K562 (cell line): Measurements from ENCODE around the gene ZNF181. TPM values are rescaled to one million over a fixed set of nuclear protein-coding genes. Genes with fewer than 3 reads are reported as not detected.

Source experiments
- ATAC-seq: fragments of 200-7000 bp; cut with Tn5 transposase; 3 replicates; pipeline ENCODE4 v1.9.1; 2020; ENCODE audit warnings: moderate library complexity
- BruUV-seq: library from RNA; stranded (reverse); fragments of 400-500 nt; replicated peaks from 2 replicates; lab custom pipeline; 2021; lab: Mats Ljungman, UMichigan
- CTCF ChIA-PET: fragments of 300-600 bp; formaldehyde crosslinking; extraction: SDS; loops from one replicate; lab custom pipeline; 2021; ENCODE audit warnings: low intra/inter-chr PET ratio; lab: Yijun Ruan, JAX
- POLR2A ChIA-PET: fragments of 300-600, 350-650 bp; sonication (Branson Sonifier 250); formaldehyde crosslinking; extraction: SDS; loops from one replicate; lab custom pipeline; 2021; ENCODE audit warnings: antibody characterized with exemption, inconsistent platforms; lab: Yijun Ruan, JAX
- DNase-seq, 4 experiments: peaks; one replicate each; pipeline versions ENCODE4 v3.0.0 to v3.0.0-alpha.2; 2011 to 2018; ENCODE audit warnings: low spot score in 3 of 4, mixed read lengths in 3 of 4; ENCODE audit errors: extremely low read depth in 1 of 4
- FAIRE-seq: peaks from 2 replicates; lab custom pipeline; 2011; peaks lifted over from hg19 to GRCh38; lab: Jason Lieb, UNC
- H2AFZ ChIP-seq: 2 replicates; pipeline ENCODE4 v1.6.0; 2011; ENCODE audit warnings: low read depth, low read length, control low read depth, inconsistent platforms
- H3K27ac ChIP-seq: fragments of 200-600 bp; 3 replicates; pipeline ENCODE4 v1.8.0; 2011; ENCODE audit warnings: low read depth, mild to moderate bottlenecking, control low read depth, inconsistent platforms, low read length, moderate library complexity, mixed read lengths; ENCODE audit errors: extremely low read depth
- H3K27me3 ChIP-seq, 2 experiments: fragments of 300-600 bp in 1 of 2; 2 replicates in 1 of 2; 3 replicates in 1 of 2; pipeline versions ENCODE4 v1.6.0 to v1.8.0; 2011; ENCODE audit warnings: inconsistent platforms in 2 of 2, low read length in 2 of 2, mild to moderate bottlenecking in 1 of 2, mixed read lengths in 1 of 2, moderate library complexity in 1 of 2; ENCODE audit not compliant: control insufficient read depth in 2 of 2, insufficient read depth in 2 of 2
- H3K36me3 ChIP-seq: fragments of 300-600 bp; 3 replicates; pipeline ENCODE4 v1.8.0; 2011; ENCODE audit warnings: mild to moderate bottlenecking, low read length, inconsistent platforms; ENCODE audit not compliant: control insufficient read depth, insufficient read depth
- H3K4me1 ChIP-seq, 2 experiments: fragments of 200-600 bp in 1 of 2; replicated peaks in 1 of 2; 2 replicates in 1 of 2; 3 replicates in 1 of 2; pipeline versions ENCODE4 v1.5.1 to v1.8.0; 2011; ENCODE audit warnings: inconsistent platforms in 2 of 2, low read length in 2 of 2, mild to moderate bottlenecking in 1 of 2, mixed read lengths in 1 of 2, moderate library complexity in 1 of 2; ENCODE audit not compliant: control insufficient read depth in 2 of 2, insufficient read depth in 2 of 2
- H3K4me2 ChIP-seq: 2 replicates; pipeline ENCODE4 v1.6.1; 2011; ENCODE audit warnings: low read length, control low read depth, inconsistent platforms, mixed read lengths; ENCODE audit not compliant: insufficient read depth
- H3K4me3 ChIP-seq: fragments of 200-600 bp; sonication (generic), shearing (Covaris generic); 2 replicates; pipeline ENCODE4 v1.5.1; 2016; ENCODE audit warnings: control low read depth, inconsistent platforms
- H3K79me2 ChIP-seq: fragments of 200-600 bp; 3 replicates; pipeline ENCODE4 v1.8.0; 2011; ENCODE audit warnings: low read length, inconsistent platforms; ENCODE audit not compliant: control insufficient read depth, insufficient read depth
- H3K9ac ChIP-seq, 2 experiments: 2 replicates each; pipeline versions ENCODE4 v1.6.0 to v1.6.1; 2011; ENCODE audit warnings: low read depth in 2 of 2, low read length in 2 of 2, control low read depth in 1 of 2, inconsistent platforms in 1 of 2, mild to moderate bottlenecking in 1 of 2, mixed read lengths in 1 of 2; ENCODE audit not compliant: insufficient read depth in 1 of 2
- H3K9me1 ChIP-seq: one replicate; pipeline ENCODE4 v1.6.0; 2011; ENCODE audit warnings: inconsistent platforms, mild to moderate bottlenecking, low read length, moderate library complexity; ENCODE audit not compliant: control insufficient read depth, insufficient read depth
- H3K9me3 ChIP-seq: replicated peaks from 2 replicates; pipeline ENCODE4 v1.5.1; 2011; ENCODE audit warnings: low read depth, low read length, inconsistent platforms; ENCODE audit not compliant: control insufficient read depth, insufficient read depth
- H4K20me1 ChIP-seq: replicated peaks from 2 replicates; pipeline ENCODE4 v1.6.1; 2011; ENCODE audit warnings: low read length, inconsistent platforms, mixed read lengths; ENCODE audit not compliant: control insufficient read depth, insufficient read depth
- CBFA2T3 ChIP-seq: fragments of 450-650 bp; IDR thresholded peaks from 2 replicates; pipeline ENCODE4 v1.6.1; 2017
- DNMT1 ChIP-seq: fragments of 450-650 bp; IDR thresholded peaks from 2 replicates; pipeline ENCODE4 v1.6.1; 2016; ENCODE audit warnings: antibody characterized with exemption, mild to moderate bottlenecking
- E2F3 ChIP-seq: fragments of 250-450 bp; sonication (Bioruptor Pico); IDR thresholded peaks from 2 replicates; pipeline ENCODE4 v1.4.0; 2020; ENCODE audit warnings: mild to moderate bottlenecking
- ESRRB ChIP-seq: fragments of 250-450 bp; sonication (Bioruptor Pico); IDR thresholded peaks from 2 replicates; pipeline ENCODE4 v1.5.0; 2020; ENCODE audit warnings: mild to moderate bottlenecking, moderate library complexity, borderline replicate concordance
- HNRNPUL1 ChIP-seq: fragments of 200-400 bp; formaldehyde crosslinking; IDR thresholded peaks from 2 replicates; pipeline ENCODE4 v1.6.1; 2017; ENCODE audit warnings: low read length
- HOXB6 ChIP-seq: fragments of 250-450 bp; sonication (Bioruptor Pico); IDR thresholded peaks from 2 replicates; pipeline ENCODE4 v1.5.1; 2022; ENCODE audit warnings: mild to moderate bottlenecking, borderline replicate concordance
- JUND ChIP-seq, 2 experiments: IDR thresholded peaks; 2 replicates in 1 of 2; 3 replicates in 1 of 2; pipeline ENCODE4 v1.6.1; 2011; ENCODE audit warnings: borderline replicate concordance in 2 of 2, low read depth in 2 of 2, low read length in 2 of 2, improper control_type of control experiment in 1 of 2, missing biosample characterization in 1 of 2, missing genetic modification characterization in 1 of 2, missing genetic modification reagents in 1 of 2
- NFIC ChIP-seq: fragments of 450-650 bp; IDR thresholded peaks from 2 replicates; pipeline ENCODE4 v1.6.1; 2017; ENCODE audit warnings: mild to moderate bottlenecking, inconsistent platforms
- SRSF3 ChIP-seq: fragments of 200-400 bp; formaldehyde crosslinking; IDR thresholded peaks from 2 replicates; pipeline ENCODE4 v1.6.1; 2016; ENCODE audit warnings: mild to moderate bottlenecking, low read length, moderate library complexity; ENCODE audit not compliant: insufficient read depth
- ZNF133 ChIP-seq: fragments of 250-450 bp; sonication (Bioruptor Pico); IDR thresholded peaks from 2 replicates; pipeline ENCODE4 v1.4.0; 2020; ENCODE audit warnings: mild to moderate bottlenecking
- WGBS: fragments of 100-300 bp; shearing (Covaris generic); methylation state at CpG from one replicate; pipeline ENCODE4 v1.1.6; 2016; ENCODE audit warnings: low coverage, mixed read lengths; ENCODE audit not compliant: insufficient coverage; ENCODE audit errors: missing lambda C conversion rate; 5-methylcytosine and 5-hydroxymethylcytosine counted together
- in situ Hi-C: fragments of 300-500 bp; cut with MboI; formaldehyde crosslinking; loops from 4 replicates; pipeline ENCODE4 v1.15.0; 2018; ENCODE audit warnings: inconsistent platforms, mixed read lengths
- intact Hi-C: fragments of 100-400 bp; cut with micrococcal nuclease; formaldehyde crosslinking; loops from 2 replicates; pipeline ENCODE4 v1.14.2; 2022
- polyA plus RNA-seq, 8 experiments: library from polyadenylated mRNA; depleted of rRNA in 4 of 8; stranded (reverse) in 5 of 8; unstranded in 3 of 8; fragments of >200 nt; fragmentation: Nextera tagmentation in 2 of 8; fragmentation: Illumina TruSeq in 1 of 8; extraction: Ambion mirVana in 2 of 8; extraction: Trizol in 1 of 8; gene quantifications; 2 replicates each; pipeline versions ENCODE4 v1.2.1 to v1.2.3, GENCODE V29; 2011 to 2014; ENCODE audit warnings: inconsistent platforms in 1 of 8, missing spikeins in 1 of 8
- total RNA-seq, 7 experiments: library from RNA; depleted of rRNA in 6 of 7; stranded (reverse); fragments of >200 nt in 6 of 7; fragmentation: Illumina TruSeq in 2 of 7; extraction: Trizol in 2 of 7; gene quantifications; 2 replicates each; pipeline versions ENCODE4 v1.2.1 to v1.2.3, GENCODE V29; 2011 to 2021; ENCODE audit warnings: low replicate concordance in 1 of 7
- TF ChIP-seq, protein P1 (sequence below): fragments of 250-450 bp; sonication (Bioruptor Pico); IDR thresholded peaks from 2 replicates; pipeline ENCODE4 v1.4.0; 2020; ENCODE audit warnings: mild to moderate bottlenecking

Gene ZNF181
- total and polyA plus RNA-seq, 9 of the 15 experiments (the other 6 are each of a cell fraction or from before 2014, with no cell fraction given) = 4.3 to 20.3 (median 12.1) TPM

DNA sequence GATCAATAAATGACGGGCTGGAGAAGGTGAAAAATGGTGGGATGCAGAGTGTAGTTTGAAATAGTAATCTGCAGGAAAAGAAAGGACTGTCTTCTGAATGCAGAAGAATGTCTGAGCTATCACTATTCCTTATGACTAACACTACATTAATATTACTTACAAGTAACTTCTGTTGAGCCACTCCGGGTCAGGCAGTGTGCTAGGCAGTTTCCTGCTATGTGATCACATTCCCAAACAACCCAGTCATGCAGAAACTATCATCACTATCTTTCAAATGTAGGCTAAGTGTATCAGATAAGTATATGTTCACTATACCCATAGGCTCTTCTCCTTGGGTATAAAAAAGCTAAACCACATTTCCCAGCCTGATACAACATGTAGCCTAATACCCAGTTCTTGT, 32.3 kb downstream of the ZNF181 start:
- H3K36me3 ChIP-seq = no peaks in the 10 kb centered on the region
- H3K4me1 ChIP-seq = no peaks in the 10 kb centered on the region
- DNase-seq (no peak), FAIRE-seq (no peak), ATAC-seq (no peak)
- no peaks in the 10 kb centered on the region; the same call in 1 of the 2 replicates for H3K9me3 ChIP-seq
- no TSS peak for BruUV-seq
- no peak overlapping the region for H3K4me2 ChIP-seq
- H3K27me3 ChIP-seq = no peaks in the 10 kb centered on the region
- ChIA-PET POLR2A (interaction anchor here (0.6 kb wide), 1 partner anchor 19 kb away, joined by 3 read pairs; no protein-coding TSS in a partner anchor), CTCF (no interaction called here)
- TF ChIP-seq, protein P1, sequence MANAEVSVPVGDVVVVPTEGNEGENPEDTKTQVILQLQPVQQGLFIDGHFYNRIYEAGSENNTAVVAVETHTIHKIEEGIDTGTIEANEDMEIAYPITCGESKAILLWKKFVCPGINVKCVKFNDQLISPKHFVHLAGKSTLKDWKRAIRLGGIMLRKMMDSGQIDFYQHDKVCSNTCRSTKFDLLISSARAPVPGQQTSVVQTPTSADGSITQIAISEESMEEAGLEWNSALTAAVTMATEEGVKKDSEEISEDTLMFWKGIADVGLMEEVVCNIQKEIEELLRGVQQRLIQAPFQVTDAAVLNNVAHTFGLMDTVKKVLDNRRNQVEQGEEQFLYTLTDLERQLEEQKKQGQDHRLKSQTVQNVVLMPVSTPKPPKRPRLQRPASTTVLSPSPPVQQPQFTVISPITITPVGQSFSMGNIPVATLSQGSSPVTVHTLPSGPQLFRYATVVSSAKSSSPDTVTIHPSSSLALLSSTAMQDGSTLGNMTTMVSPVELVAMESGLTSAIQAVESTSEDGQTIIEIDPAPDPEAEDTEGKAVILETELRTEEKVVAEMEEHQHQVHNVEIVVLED (CRISPR knock-in tag) = no peak
- TF ChIP-seq NFIC (no peak), ESRRB (CRISPR knock-in tag) (no peak), HOXB6 (CRISPR knock-in tag) (no peak), HNRNPUL1 (no peak), E2F3 (CRISPR knock-in tag) (no peak), DNMT1 (no peak), CBFA2T3 (no peak), ZNF133 (CRISPR knock-in tag) (no peak), SRSF3 (no peak), JUND (IDR thresholded peaks at IDR 0.05; ENCODE audit: borderline replicate concordance, low read depth, low read length) (no peak), JUND (tag; IDR thresholded peaks at IDR 0.05; ENCODE audit: borderline replicate concordance, low read depth, low read length) (no peak)
- no peak overlapping the region for H2AFZ ChIP-seq
- no peaks in the 10 kb centered on the region for H3K9me1 ChIP-seq
- in situ Hi-C loops (no loop called here), intact Hi-C loops (no loop called here)
- no peak overlapping the region for H3K4me3 ChIP-seq
- no peaks in the 10 kb centered on the region for H3K79me2 ChIP-seq
- H3K9ac ChIP-seq = no peak overlapping the region
- no peak overlapping the region for H3K27ac ChIP-seq
- 23% methylated on average over 2 of the region's 2 CpGs for WGBS
- H4K20me1 ChIP-seq = no peaks in the 10 kb centered on the region
